SK-N-SH treated with all-trans-retinoic acid at 6 μM for 48 hours (cell line): Measurements from ENCODE around the gene CA7.

ENCODE experiments used
- ATAC-seq: fragments of 200-7000 bp; cut with Tn5 transposase; 3 replicates; pipeline ENCODE4 v1.9.1; 2020; ENCODE audit warnings: mild to moderate bottlenecking, moderate library complexity
- ARNTL ChIP-seq: fragments of 450-650 bp; formaldehyde crosslinking; IDR thresholded peaks from 2 replicates; pipeline ENCODE4 v1.5.0; 2020; ENCODE audit warnings: low read depth, mild to moderate bottlenecking, moderate library complexity, borderline replicate concordance
- BACH2 ChIP-seq: fragments of 250-450 bp; sonication (Bioruptor Pico); IDR thresholded peaks from 2 replicates; pipeline ENCODE4 v1.9.0; 2021; ENCODE audit warnings: mild to moderate bottlenecking, borderline replicate concordance
- CSDC2 ChIP-seq: fragments of 250-450 bp; sonication (Bioruptor Pico); IDR thresholded peaks from 2 replicates; pipeline ENCODE4 v1.5.0; 2020; ENCODE audit warnings: mild to moderate bottlenecking, moderate library complexity
- CSRNP3 ChIP-seq: fragments of 250-450 bp; sonication (Bioruptor Pico); IDR thresholded peaks from 2 replicates; pipeline ENCODE4 v1.5.1; 2021; ENCODE audit warnings: mild to moderate bottlenecking, moderate library complexity
- ESRRG ChIP-seq: fragments of 250-450 bp; sonication (Bioruptor Pico); IDR thresholded peaks from 2 replicates; pipeline ENCODE4 v1.6.1; 2021; ENCODE audit warnings: mild to moderate bottlenecking
- GLIS3 ChIP-seq: fragments of 250-450 bp; sonication (Bioruptor Pico); IDR thresholded peaks from 2 replicates; pipeline ENCODE4 v1.5.0; 2020; ENCODE audit warnings: mild to moderate bottlenecking, moderate library complexity
- ISL1 ChIP-seq: fragments of 250-450 bp; sonication (Bioruptor Pico); IDR thresholded peaks from 2 replicates; pipeline ENCODE4 v2.1.2; 2022; ENCODE audit warnings: mild to moderate bottlenecking, moderate library complexity
- OSR1 ChIP-seq: fragments of 250-450 bp; sonication (Bioruptor Pico); IDR thresholded peaks from 2 replicates; pipeline ENCODE4 v1.8.0; 2022; ENCODE audit warnings: moderate library complexity, mild to moderate bottlenecking, inconsistent platforms
- PATZ1 ChIP-seq: fragments of 250-450 bp; sonication (Bioruptor Pico); IDR thresholded peaks from 2 replicates; pipeline ENCODE4 v1.8.0; 2020; ENCODE audit warnings: mild to moderate bottlenecking, moderate library complexity, borderline replicate concordance
- PPARA ChIP-seq: fragments of 250-450 bp; sonication (Bioruptor Pico); IDR thresholded peaks from 2 replicates; pipeline ENCODE4 v1.5.0; 2020; ENCODE audit warnings: mild to moderate bottlenecking, borderline replicate concordance
- RARB ChIP-seq: fragments of 250-450 bp; sonication (Bioruptor Pico); IDR thresholded peaks from 2 replicates; pipeline ENCODE4 v1.8.0; 2021; ENCODE audit warnings: mild to moderate bottlenecking, moderate library complexity
- SNAI2 ChIP-seq: fragments of 250-450 bp; sonication (Bioruptor Pico); IDR thresholded peaks from 2 replicates; pipeline ENCODE4 v1.5.0; 2020; ENCODE audit warnings: mild to moderate bottlenecking, moderate library complexity
- TCF4 ChIP-seq: fragments of 250-450 bp; sonication (Bioruptor Pico); IDR thresholded peaks from 2 replicates; pipeline ENCODE4 v1.8.0; 2021; ENCODE audit warnings: mild to moderate bottlenecking, moderate library complexity, borderline replicate concordance
- TOX ChIP-seq: fragments of 250-450 bp; sonication (Bioruptor Pico); IDR thresholded peaks from 2 replicates; pipeline ENCODE4 v1.8.0; 2021; ENCODE audit warnings: mild to moderate bottlenecking, moderate library complexity, borderline replicate concordance
- TSHZ2 ChIP-seq: fragments of 250-450 bp; sonication (Bioruptor Pico); IDR thresholded peaks from 2 replicates; pipeline ENCODE4 v1.5.0; 2020; ENCODE audit warnings: mild to moderate bottlenecking, moderate library complexity
- ZC3H10 ChIP-seq: fragments of 250-450 bp; sonication (Bioruptor Pico); IDR thresholded peaks from 2 replicates; pipeline ENCODE4 v1.5.1; 2021; ENCODE audit warnings: mild to moderate bottlenecking, moderate library complexity
- ZFP3 ChIP-seq: fragments of 250-450 bp; sonication (Bioruptor Pico); IDR thresholded peaks from 2 replicates; pipeline ENCODE4 v1.5.0; 2020; ENCODE audit warnings: mild to moderate bottlenecking, moderate library complexity
- ZFP30 ChIP-seq: fragments of 450-650 bp; formaldehyde crosslinking; IDR thresholded peaks from 2 replicates; pipeline ENCODE4 v1.5.0; 2022; ENCODE audit warnings: mild to moderate bottlenecking, moderate library complexity
- ZNF70 ChIP-seq: fragments of 450-650 bp; formaldehyde crosslinking; IDR thresholded peaks from 2 replicates; pipeline ENCODE4 v1.5.0; 2020; ENCODE audit warnings: mild to moderate bottlenecking, moderate library complexity
- ZNF8 ChIP-seq: fragments of 450-650 bp; formaldehyde crosslinking; IDR thresholded peaks from 2 replicates; pipeline ENCODE4 v1.5.0; 2020; ENCODE audit warnings: mild to moderate bottlenecking, moderate library complexity

Gene CA7

GRCh38 chr16:66880288-66881013 is 36.2 kb downstream of the CA7 start, which contains the start of gene PDP2 (continued):
- TF ChIP-seq CSRNP3 (CRISPR knock-in tag): no peak
- no peak for TF ChIP-seq TCF4 (CRISPR knock-in tag)
- TF ChIP-seq OSR1: no peak
- TF ChIP-seq RARB: no peak

- peak; percentile 42 for ATAC-seq
- TF ChIP-seq PATZ1 (CRISPR knock-in tag) (no peak), ISL1 (CRISPR knock-in tag) (no peak), RARB (no peak), ESRRG (CRISPR knock-in tag) (no peak)
These were observed 36.8 kb downstream of the CA7 start for GRCh38 chr16:66881014-66881417.

- TF ChIP-seq ZFP3 (CRISPR knock-in tag) (no peak), TCF4 (CRISPR knock-in tag) (no peak), PPARA (no peak), TOX (CRISPR knock-in tag) (no peak), ZNF8 (no peak), ZNF70 (no peak), PATZ1 (CRISPR knock-in tag) (no peak), ZFP30 (no peak), ZC3H10 (CRISPR knock-in tag) (no peak), TSHZ2 (CRISPR knock-in tag) (no peak), GLIS3 (CRISPR knock-in tag) (no peak), RARB (no peak)
- ATAC-seq: no peak
These were observed 37.3 kb downstream of the CA7 start for GRCh38 chr16:66881560-66881959.

GRCh38 chr16:66881964-66882508 is 37.8 kb downstream of the CA7 start:
- ATAC-seq: no peak
- TF ChIP-seq ZC3H10 (CRISPR knock-in tag) (no peak), PATZ1 (CRISPR knock-in tag) (no peak), SNAI2 (CRISPR knock-in tag) (no peak), GLIS3 (CRISPR knock-in tag) (no peak), ZNF8 (no peak), TOX (CRISPR knock-in tag) (no peak), ISL1 (CRISPR knock-in tag) (no peak), ARNTL (CRISPR knock-in tag) (no peak), BACH2 (CRISPR knock-in tag) (no peak), TCF4 (CRISPR knock-in tag) (no peak), CSDC2 (CRISPR knock-in tag) (no peak)
- TF ChIP-seq, all 23 proteins: peak for 0
